Inflammatory macrophage treated with lipopolysaccharide for 1 hour (primary cell): ENCODE results near the gene TMEM26.

Experiments
- DNase-seq, 2 donors: peaks; one replicate each; pipeline ENCODE4 v3.0.0-alpha.2; 2020 to 2022

Gene TMEM26

DNA sequence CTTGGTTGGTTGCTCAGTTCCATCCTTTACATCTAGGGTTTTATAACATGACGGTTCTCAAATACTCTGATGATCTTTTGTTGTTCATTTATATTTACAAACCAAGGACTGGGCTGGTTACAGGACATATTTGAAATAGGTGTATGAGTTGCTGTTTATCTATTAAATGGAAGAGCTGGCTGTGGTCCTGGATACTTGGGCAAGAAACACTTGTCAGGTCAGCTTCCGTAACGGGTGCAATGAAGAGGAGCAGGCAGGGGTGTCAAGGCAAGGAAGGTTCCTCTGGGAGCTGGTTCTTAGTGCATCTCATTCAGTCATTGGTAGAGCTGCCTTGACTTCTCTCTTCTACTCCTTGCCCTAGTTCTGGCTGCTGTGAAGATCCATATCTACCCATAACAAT lies 4.8 kb upstream of the TMEM26 start:
- DNase-seq: no peak

DNA sequence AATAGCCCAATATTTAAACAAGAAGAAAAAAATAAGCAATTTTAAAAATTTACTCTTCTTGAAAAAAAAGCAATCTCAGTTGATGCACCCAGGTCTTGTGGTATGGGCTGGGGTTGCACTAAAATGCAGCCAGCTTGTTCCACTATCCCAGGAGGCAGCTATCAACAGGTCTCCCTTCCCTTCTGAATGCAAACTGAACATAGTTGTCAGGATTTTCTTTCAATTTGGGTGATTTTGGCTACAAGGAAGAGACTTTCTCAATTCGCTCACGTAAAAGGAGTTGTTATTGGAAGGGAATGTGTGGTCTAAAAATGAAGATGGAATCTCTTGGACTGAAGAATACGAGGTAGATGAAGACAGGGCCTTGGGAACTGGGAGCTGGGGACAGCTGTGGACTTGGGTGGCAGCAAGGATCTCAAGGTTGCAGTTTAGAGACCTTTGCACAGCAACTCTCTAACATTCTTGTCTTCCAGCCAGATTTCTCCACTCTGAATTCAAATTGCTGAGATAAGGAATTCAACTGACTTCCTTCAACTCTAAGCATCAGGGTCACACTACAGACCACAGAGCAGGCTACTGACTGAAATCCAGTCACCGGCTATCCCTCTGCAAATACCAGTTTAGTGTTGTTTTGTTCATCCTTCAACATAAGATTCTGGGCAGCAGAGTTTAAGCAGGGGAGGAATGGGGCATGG lies 3.1 kb upstream of the TMEM26 start:
- no peak for DNase-seq

DNA sequence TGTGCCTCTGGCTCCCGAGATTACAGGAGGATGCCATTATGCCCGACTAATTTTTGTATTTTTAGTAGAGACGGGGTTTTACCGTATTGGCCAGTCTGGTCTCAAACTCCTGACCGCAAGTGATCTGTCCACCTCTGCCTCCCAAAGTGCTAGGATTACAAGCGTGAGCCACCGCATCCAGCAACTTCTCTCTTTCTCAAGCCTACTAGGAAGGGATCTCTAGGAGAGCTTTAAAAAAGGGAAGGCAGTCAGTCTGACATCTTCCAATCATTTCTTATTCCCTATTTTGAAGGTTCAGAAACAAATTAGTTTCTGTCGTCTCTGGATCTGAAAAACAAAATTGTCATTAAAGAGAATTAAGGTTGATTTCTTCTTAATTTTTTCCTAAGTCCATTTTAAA lies 2.5 kb upstream of the TMEM26 start:
- DNase-seq: peak in 1 of 2 donors; percentile 7

DNA sequence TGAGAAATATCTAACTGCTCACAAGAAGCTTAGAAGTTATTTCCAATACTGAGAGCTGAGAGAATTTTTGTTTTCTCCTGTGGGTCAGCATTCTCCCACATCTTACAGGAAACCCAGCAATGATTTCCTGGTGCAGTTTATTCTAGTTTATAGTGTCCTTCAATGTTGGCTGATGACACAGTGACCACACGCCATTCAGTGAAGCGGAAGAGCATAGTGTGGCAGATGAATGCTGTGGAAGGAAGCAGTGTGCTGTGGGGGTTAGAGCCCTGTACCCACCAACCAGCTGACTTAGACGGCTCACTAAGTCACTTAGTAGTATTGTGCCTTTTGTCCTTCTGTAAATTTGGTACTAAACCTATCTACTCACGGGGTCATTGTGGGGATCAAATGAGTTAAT lies 1.4 kb upstream of the TMEM26 start:
- DNase-seq: no peak

DNA sequence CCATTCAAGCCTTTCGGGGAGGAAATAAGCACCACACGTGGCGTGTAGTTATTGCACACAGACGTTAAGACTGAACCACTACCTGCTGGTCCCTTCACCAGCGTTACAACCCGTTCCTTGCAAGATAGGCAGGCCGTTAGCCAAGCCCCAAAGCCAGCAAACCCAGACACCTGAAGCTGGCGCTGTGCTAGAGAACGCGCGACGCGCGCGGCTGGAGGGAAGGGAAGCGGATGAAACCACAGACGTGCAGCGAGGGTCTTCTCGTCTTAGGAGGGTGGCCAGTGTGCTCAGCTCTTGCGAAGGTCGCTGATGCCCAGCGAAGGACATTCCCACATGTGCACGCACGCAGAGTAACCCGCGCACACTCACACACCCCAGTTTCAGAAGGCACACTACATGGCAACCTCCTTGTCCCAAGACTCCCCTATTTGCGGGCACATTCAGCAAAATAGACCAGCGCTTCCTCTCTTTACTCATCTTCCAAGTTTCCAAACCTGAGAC lies 980 bp downstream of the TMEM26 start:
- no peak for DNase-seq

DNA sequence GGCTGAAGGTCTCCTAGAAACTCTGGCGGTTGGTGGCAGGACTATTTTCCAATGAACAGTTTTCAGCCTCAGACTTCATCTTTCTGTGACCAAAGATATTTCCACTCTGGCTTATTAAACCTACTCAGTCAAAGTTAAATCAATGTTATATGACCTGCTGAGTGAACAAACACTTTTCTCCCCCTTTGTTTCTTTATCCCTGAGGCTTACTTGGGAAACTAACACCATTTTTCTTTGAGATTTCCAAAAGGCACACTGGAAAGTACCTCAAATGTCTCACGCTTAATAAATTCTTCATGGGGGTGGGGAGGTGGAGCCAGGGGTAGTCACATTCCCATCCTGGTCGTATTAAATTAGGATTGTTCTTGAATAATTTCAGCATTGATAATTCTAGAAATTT lies 1.8 kb downstream of the TMEM26 start:
- DNase-seq: no peak

DNA sequence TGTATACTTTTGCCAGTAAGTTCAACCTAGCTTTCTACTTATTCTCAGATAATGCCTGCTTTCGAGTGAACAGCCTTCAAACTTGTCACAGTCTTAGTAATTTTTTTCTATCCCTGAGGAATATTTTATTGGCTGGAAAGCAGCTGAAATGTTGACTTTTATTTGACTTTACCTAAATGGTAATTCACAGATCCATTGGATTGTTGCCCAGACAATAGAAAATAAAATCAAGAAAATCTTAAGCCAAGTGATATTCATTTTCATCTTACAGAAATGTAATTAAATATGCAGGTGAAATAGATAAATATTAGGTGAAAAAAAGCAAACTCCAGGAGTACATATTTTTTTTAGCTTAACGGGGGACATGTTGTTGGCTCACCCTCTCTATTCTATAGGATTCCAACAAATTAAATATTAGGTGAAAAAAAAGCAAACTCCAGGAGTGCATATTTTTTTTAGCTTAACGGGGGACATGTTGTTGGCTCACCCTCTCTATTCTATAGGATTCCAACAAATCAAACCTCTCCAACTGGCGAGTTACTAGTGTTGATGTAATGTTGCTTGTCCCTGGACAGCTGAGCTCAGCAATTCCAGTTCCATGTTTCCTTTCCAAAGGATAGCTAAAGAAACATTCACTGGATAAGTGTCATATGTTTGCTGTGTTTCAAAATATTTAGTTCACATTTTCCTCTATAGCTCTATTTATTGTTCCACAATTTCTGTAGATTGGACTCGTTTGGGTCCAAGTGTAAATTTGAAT lies 4.2 kb downstream of the TMEM26 start:
- DNase-seq: no peak

DNA sequence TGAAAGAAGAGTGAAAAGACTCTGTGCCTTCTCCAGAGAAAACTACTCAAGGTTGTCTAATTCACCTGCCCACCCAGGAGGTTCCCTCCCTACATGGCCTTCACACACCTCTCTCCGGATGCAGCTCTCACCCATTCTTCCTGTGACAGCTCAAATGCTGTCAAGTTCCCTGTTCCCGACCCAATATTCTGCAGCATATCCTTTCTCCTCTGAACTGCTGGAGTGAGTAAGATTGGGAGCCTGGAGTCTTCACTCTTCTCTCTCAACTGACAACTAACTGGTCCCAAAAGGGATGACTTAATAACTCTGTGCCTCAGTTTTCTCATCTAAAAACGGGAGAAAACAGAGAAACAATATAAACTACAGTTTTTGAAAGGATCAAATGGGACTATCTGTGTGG lies 5.1 kb downstream of the TMEM26 start:
- no peak for DNase-seq

DNA sequence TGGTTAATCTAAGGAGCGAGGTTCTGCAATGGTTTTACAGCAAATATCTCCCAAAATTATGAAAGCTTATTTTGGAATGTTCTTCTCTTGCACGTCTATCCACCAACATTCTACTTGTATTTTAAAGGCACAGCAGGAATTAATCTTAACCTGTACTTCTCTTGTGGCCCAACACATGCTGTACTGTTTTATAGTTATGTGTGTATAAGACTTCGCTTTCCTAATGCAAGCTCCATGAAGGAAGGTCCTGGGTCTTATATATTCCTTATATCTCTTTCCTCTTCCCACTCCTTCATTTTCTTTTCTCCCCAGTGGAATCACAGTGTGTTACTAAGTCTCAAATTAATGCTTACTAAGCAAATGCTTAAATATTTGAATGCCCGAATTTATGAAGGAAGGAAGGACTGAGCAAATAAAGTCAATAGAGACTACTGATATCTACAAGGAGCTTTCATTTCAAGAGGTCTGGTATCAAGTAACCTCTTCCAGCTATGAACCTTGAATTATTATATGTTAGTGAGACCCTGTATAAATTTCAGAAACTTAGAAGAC lies 14.0 kb downstream of the TMEM26 start:
- DNase-seq: no peak

DNA sequence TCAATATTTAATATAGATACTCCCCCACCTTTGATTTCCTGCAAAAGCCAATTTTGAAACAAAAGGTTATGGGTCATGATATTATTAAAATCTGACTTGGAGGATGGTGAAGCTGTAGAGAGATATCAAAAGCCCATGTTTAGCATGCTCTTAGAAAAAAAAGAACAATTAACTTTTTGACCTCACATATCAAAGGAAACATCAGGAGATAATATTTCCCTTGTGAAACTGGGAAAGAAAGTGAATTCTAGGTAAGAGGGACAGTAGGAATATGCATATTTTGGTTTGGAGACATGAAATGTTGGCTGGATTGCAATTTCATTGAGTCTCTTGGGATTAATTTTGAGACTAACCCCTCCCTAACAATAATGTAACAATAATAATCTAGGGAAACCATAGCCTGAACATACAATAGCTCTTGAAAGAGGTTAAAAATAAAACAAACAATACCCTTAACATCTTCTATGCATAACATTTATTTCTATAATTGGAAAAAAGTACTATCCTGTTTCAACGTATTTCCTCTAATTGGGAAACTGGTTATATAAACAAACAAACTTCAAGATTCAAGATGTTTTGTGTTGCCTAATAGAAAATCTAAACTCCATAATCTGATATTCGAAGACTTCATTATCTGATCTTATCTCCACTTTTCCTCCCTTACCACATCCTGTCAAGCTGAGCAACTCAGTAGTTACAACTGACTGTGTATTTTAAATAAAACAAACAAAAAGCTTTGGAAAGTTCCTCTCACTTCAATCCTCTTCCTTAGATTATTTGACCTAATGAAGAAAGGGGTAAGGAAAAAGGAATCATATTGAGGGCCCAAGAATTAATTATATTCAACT lies 14.8 kb downstream of the TMEM26 start:
- no peak for DNase-seq

DNA sequence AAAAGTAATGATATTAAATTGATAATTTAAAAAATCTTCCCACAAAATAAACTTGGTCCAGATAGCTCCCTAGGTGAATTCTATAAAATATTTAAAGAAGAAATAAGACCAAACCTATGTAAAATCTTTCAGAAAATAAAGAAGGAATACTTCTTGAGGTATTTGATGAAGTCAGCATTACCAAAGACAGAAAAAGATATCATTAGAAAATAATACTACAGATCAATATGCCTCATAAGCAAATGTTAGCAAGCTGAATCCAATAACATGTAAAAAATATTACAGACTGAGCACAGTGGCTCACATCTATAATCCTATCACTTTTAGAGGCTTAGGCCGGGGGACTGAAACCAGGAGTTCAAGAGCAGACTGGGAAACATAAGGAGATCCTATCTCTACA lies 30.0 kb downstream of the TMEM26 start:
- DNase-seq: no peak

DNA sequence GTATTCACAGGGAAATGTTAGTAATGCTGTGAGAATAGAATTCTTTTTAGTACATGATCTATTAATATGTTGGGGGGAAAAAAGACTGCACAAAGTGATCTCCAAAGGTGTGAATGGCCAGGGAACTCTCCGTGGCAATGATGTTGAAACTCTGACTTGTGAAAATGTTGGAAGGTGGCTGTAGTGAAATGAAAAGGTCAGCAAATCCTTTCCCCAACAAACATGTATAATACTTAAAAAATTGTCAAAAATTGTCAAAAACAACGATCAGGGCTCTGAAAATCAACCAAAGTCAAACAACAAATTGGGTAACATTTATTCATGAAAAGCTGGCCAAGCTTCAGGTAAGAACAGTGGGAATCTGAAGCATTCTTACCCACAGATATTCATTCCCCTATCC lies 35.5 kb downstream of the TMEM26 start:
- DNase-seq: no peak

DNA sequence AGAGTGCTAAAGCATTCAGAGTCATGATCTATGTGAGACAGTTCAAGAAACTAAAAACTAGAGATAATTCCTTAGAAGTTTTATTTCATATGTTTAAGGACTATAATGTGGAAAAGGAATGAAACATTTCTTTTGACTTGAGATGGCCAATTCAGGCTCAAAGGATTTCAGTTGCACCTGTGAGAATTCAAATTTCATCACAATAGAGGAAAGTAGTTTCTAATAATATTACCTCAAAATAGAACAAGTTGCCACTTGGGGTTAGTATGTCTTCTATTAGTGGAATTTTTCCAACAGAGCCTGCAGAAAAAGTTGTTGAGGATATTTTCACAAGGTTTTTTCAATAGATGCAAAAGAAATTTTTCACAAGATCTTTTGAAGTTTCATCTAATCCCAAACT lies 37.4 kb downstream of the TMEM26 start:
- DNase-seq: no peak

DNA sequence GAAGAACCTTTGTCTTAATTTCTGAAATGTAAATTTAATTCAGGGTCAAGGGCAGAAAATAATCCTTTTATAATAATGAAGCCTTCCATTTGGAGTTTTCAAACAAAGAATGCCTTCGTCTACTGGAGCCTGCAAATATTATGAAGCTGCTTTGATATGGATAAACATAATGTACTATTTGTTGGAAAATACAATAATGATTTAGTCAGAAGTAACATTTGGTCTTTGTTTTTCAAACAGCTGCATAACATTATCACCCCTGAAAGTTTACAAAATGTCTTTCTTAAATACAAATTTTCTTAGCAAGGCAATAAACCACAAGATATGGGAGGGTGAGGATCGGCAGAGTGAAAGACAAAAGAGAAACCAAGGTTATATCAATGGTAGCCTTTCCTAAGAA lies 41.5 kb downstream of the TMEM26 start:
- no peak for DNase-seq

DNA sequence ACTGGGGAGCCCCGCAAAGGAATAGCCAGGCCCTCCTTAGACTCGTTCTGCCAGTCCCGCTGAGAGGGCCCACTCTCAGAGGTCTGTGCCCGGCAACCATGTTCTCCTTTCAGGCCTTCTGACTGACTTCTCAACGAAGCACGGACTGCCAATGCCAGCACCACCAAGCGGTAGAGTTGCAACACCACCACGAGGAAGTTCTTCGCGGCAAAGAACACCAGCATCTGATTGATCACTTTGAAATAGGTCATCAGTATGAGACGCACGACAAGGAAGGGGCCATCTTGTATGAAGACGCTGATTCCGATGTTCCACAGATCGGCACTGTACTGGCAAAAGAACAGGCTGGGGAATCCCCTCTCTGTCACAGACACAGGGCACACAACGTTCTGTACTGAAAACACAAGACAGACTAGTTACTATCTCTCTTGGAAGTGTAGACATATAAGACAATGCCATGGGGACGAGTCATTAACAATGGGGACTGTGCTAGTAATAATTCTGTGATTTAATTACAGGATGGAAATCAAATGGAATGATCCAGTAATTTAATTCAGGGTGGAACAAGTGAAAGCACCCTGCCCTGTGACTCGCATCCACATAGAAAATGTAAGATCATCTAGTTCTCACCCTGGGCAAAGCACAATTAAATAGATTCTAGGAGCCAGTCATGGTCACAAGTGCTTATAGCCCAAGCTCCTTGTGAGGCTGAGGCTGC lies 42.7 kb downstream of the TMEM26 start:
- DNase-seq: no peak

DNA sequence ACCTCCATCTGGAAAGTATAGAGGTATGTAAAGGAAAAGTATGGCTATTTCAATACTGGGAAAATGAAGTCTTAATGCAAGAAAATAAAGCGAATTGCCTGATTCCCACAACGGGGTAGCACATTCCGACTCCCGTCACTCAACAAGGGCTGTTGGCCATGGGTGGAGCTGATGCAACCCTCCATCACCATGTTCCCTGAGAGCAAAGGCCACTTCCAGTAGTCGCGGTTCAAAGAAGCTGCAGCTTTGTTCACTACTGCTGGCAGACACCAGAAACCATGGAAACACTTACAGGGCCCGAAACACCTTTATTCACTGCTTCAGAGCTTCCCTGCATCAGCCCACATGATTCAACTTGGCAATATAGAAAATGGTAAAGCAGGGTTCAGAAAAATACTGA lies 44.0 kb downstream of the TMEM26 start:
- DNase-seq: no peak

DNA sequence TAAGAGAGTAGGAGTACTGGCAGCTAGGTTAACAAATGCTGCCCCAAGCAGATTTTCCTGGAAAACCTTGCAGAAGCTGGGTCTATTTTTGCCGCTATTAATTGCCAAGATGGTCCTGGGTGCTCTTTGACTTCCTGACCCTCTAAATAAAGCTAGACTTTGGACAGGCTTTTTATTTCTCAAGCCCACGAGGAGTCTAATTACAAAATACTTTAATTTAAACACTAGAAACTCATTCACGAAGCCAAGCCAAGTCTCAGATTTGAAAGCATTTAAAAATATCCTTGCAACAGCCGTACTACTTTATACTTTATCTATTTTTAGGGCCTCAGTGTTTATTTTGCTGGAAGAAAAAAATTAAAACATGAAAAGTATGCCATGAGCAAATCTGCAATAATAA lies 45.1 kb downstream of the TMEM26 start:
- DNase-seq: no peak

DNA sequence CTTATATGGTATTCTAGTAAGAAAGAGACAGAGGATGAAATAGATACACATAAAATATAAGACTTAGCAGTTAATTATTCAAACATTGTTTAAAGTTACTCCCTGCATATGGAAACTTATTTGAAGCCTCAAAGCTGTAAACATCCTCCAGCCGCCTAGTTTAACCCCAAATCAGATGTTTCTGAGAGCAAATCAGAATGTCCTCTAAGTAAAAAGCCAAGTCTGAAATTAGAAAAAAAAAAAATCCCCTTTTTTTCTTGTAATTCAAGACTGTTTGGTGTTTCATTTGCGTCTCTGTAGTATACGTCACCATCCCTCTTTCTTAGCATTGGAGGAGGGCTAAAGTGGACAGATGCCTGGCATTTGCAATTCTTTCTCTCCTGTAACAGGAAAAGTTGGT lies 46.4 kb downstream of the TMEM26 start:
- no peak for DNase-seq

DNA sequence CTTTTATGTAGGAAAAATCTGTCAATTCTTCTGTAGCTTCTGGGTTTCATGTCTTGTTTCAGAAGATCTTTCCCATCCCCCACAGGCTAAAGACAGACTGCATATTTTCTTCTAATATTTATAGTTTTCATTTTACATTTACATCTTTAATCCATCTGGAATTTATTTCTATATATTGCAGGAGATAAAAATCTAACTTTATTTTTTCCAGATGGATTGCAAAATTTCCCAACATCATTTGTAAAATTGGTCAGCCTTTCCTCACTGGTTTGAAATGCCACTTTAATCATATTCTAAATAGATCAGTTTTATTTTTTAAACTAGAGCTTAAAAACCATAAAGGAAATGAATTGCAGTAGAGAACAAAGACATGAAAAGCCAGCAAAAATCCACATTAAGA lies 46.9 kb downstream of the TMEM26 start:
- no peak for DNase-seq

DNA sequence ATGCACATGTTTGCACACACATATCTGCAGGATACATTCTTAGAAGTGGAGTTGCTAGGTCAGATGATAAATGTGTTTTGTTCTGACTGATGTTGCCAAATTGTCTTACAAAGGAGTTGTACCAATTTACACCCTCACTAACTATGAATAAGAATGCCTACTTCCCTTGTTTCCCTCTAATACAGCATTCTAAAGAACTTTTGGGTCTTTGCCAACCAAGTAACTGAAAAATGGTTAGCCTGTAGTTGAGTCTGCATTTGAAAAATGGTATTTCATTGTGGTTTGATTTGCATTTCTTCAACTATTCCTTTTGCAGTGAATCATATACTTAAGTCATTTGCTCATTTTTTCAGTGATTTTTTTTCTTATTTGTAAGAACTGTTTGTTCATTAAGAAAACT lies 48.4 kb downstream of the TMEM26 start:
- peak; percentile 7 to 25 for DNase-seq

DNA sequence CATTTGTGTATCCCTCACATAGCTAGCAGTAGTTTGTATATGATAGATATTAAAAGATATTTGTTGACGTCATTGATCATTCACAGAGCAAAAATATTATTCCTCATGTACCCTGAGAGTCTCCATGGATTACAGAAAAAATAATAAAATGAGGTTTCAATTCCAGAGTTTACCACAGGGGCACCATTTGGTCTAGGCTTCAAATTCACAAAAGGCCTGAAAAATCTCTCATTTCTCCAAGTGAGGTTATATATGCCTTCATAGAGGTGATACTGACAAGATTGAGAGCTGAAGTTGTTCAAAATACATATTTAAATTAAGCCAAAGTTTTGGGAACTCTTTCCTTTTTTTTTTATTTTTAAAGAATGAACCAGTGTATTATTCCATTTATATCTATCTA lies 52.7 kb downstream of the TMEM26 start:
- no peak for DNase-seq

DNA sequence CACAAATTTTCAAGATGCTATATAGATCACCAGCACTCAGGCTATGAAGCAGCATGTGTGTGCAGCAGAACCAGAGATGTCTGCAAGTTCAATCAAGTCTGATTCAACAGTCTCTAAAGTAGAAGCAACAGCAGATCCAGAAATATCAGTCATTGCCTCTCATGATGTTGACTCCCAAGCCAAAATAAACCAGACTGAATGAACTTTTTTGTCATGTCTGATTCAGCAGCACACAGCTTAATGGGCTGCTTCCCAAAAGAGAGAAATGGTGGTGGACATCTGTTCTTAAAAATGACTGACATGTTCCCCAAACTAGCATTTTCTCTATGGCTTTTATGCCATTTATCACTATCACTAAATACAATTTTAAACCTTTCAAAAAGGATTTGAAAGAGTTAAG lies 53.8 kb downstream of the TMEM26 start:
- no peak for DNase-seq
